ENCODE results near the gene TMEM266.

DNA sequence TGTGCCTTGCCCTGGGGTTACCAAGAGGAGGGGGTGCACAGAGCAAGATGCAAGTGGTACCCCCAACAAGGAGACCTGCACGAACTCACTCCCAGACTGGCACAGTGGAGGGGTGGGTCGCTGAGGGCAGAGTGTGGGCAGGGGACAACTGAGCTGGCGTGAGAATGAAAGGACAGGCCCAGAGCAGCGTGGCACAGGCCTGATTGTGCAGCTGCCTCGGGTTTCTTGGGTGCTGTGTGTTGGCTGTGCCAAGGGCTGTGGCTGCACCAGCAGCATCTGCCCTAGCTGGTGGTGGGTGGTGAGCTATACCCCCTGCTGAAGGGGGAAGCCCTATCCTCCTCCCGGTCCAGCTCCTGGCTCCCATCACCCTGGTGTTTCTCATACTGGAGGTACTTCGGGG, 92.4 kb downstream of the TMEM266 start:
- TF ChIP-seq ARNTL (CRISPR knock-in tag; IDR thresholded peaks at IDR 0.05; ENCODE audit: borderline replicate concordance, low read depth) (no peak), SNAI2 (CRISPR knock-in tag; IDR thresholded peaks at IDR 0.05) (no peak), RARB (CRISPR knock-in tag; IDR thresholded peaks at IDR 0.05) (no peak), TSHZ2 (CRISPR knock-in tag; IDR thresholded peaks at IDR 0.05) (no peak), GLIS3 (CRISPR knock-in tag; IDR thresholded peaks at IDR 0.05) (no peak), POU6F1 (CRISPR knock-in tag; IDR thresholded peaks at IDR 0.05; ENCODE audit: borderline replicate concordance, low read depth) (no peak), TCF4 (CRISPR knock-in tag; IDR thresholded peaks at IDR 0.05; ENCODE audit: borderline replicate concordance) (no peak), CSDC2 (CRISPR knock-in tag; IDR thresholded peaks at IDR 0.05) (no peak), PATZ1 (CRISPR knock-in tag; IDR thresholded peaks at IDR 0.05; ENCODE audit: borderline replicate concordance) (no peak), ZNF70 (CRISPR knock-in tag; IDR thresholded peaks at IDR 0.05) (no peak), ZC3H10 (CRISPR knock-in tag; IDR thresholded peaks at IDR 0.05) (no peak), ZFP3 (CRISPR knock-in tag; IDR thresholded peaks at IDR 0.05) (no peak)
